ENCODE results near the gene NDUFB7.

Gene NDUFB7

GRCh38 chr19:14563989-14564651 is 7.7 kb downstream of the NDUFB7 start:
- in situ Hi-C loops (cut with HindIII; ENCODE audit: low pct_unique_long_range_greater_than_20kb, low sequenced_read_pairs): no loop called here
- DNase-seq (ENCODE audit: low read depth in 1 of 2, low spot score in 1 of 2): peak in 1 of 2 experiments; percentile 90
- no peak for TF ChIP-seq JUND (IDR thresholded peaks at IDR 0.05; ENCODE audit: low read depth)

- no peak for TF ChIP-seq JUND (IDR thresholded peaks at IDR 0.05; ENCODE audit: low read depth)
These were observed 8.3 kb downstream of the NDUFB7 start for GRCh38 chr19:14563590-14563926.

GRCh38 chr19:14562660-14563589 is 8.9 kb downstream of the NDUFB7 start:
- DNase-seq (ENCODE audit: low read depth in 1 of 2, low spot score in 1 of 2): no peak
- TF ChIP-seq JUND (IDR thresholded peaks at IDR 0.05; ENCODE audit: low read depth): no peak
- in situ Hi-C loops (cut with HindIII; ENCODE audit: low pct_unique_long_range_greater_than_20kb, low sequenced_read_pairs): no loop called here

More at GRCh38 chr19:14563590-14563926, 8.3 kb downstream of the NDUFB7 start:
- in situ Hi-C loops (cut with HindIII; ENCODE audit: low pct_unique_long_range_greater_than_20kb, low sequenced_read_pairs): no loop called here
- DNase-seq (ENCODE audit: low read depth in 1 of 2, low spot score in 1 of 2): no peak

GRCh38 chr19:14561847-14562351 is 10.0 kb downstream of the NDUFB7 start:
- in situ Hi-C loops (cut with HindIII; ENCODE audit: low pct_unique_long_range_greater_than_20kb, low sequenced_read_pairs): no loop called here
- peak in 1 of 2 experiments; percentile 27 for DNase-seq (ENCODE audit: low read depth in 1 of 2, low spot score in 1 of 2)
- no peak for TF ChIP-seq JUND (IDR thresholded peaks at IDR 0.05; ENCODE audit: low read depth)

- no peak for DNase-seq (ENCODE audit: low read depth in 1 of 2, low spot score in 1 of 2)
- in situ Hi-C loops (cut with HindIII; ENCODE audit: low pct_unique_long_range_greater_than_20kb, low sequenced_read_pairs): no loop called here
- TF ChIP-seq JUND (IDR thresholded peaks at IDR 0.05; ENCODE audit: low read depth): no peak
These were observed 10.6 kb downstream of the NDUFB7 start for GRCh38 chr19:14561249-14561648.

GRCh38 chr19:14560776-14561108 is 11.1 kb downstream of the NDUFB7 start:
- no peak for TF ChIP-seq JUND (IDR thresholded peaks at IDR 0.05; ENCODE audit: low read depth)
- DNase-seq (ENCODE audit: low read depth in 1 of 2, low spot score in 1 of 2): no peak
- in situ Hi-C loops (cut with HindIII; ENCODE audit: low pct_unique_long_range_greater_than_20kb, low sequenced_read_pairs): no loop called here

GRCh38 chr19:14559916-14560775 is 11.7 kb downstream of the NDUFB7 start:
- DNase-seq (ENCODE audit: low read depth in 1 of 2, low spot score in 1 of 2): no peak
- in situ Hi-C loops (cut with HindIII; ENCODE audit: low pct_unique_long_range_greater_than_20kb, low sequenced_read_pairs): no loop called here
- TF ChIP-seq JUND (IDR thresholded peaks at IDR 0.05; ENCODE audit: low read depth): no peak

- DNase-seq (ENCODE audit: low read depth in 1 of 2, low spot score in 1 of 2): no peak
- no peak for TF ChIP-seq JUND (IDR thresholded peaks at IDR 0.05; ENCODE audit: low read depth)
- in situ Hi-C loops (cut with HindIII; ENCODE audit: low pct_unique_long_range_greater_than_20kb, low sequenced_read_pairs): no loop called here
These were observed 13.3 kb downstream of the NDUFB7 start for GRCh38 chr19:14558370-14559066.

GRCh38 chr19:14556662-14557188 is 15.1 kb downstream of the NDUFB7 start:
- DNase-seq (ENCODE audit: low read depth in 1 of 2, low spot score in 1 of 2): peak in 1 of 2 experiments; percentile 78
- no peak for TF ChIP-seq JUND (IDR thresholded peaks at IDR 0.05; ENCODE audit: low read depth)
- in situ Hi-C loops (cut with HindIII; ENCODE audit: low pct_unique_long_range_greater_than_20kb, low sequenced_read_pairs): no loop called here

- in situ Hi-C loops (cut with HindIII; ENCODE audit: low pct_unique_long_range_greater_than_20kb, low sequenced_read_pairs): no loop called here
- no peak for TF ChIP-seq JUND (IDR thresholded peaks at IDR 0.05; ENCODE audit: low read depth)
- peak in 1 of 2 experiments; percentile 66 for DNase-seq (ENCODE audit: low read depth in 1 of 2, low spot score in 1 of 2)
These were observed 15.8 kb downstream of the NDUFB7 start for GRCh38 chr19:14555918-14556661.

GRCh38 chr19:14554382-14554812 is 17.5 kb downstream of the NDUFB7 start:
- in situ Hi-C loops (cut with HindIII; ENCODE audit: low pct_unique_long_range_greater_than_20kb, low sequenced_read_pairs): no loop called here
- DNase-seq (ENCODE audit: low read depth in 1 of 2, low spot score in 1 of 2): peak in 1 of 2 experiments; percentile 82
- no peak for TF ChIP-seq JUND (IDR thresholded peaks at IDR 0.05; ENCODE audit: low read depth)

Data from T47D (cell line).